ENCODE results near the gene RAD51B.

Gene RAD51B

GRCh38 chr14:68756734-68757133 lies 937.2 kb downstream of the RAD51B start:
- no peak overlapping the region for H2AFZ ChIP-seq (ENCODE audit: low read length)
- no peak overlapping the region for H3K4me2 ChIP-seq (ENCODE audit: low read depth, low read length)
- TF ChIP-seq EZH2 (optimal IDR thresholded peaks at IDR 0.05; ENCODE audit: low read depth, low read length) = no peak
- no peak for TF ChIP-seq EZH2phosphoT487 (IDR thresholded peaks at IDR 0.05; ENCODE audit: low read length)
- no peak for TF ChIP-seq CTCF (IDR thresholded peaks at IDR 0.05; ENCODE audit: low read length)
- no peaks in the 10 kb centered on the region for H3K9me3 ChIP-seq (replicated peaks; ENCODE audit: insufficient read depth, low read length)
- no peak overlapping the region for H3K4me3 ChIP-seq (ENCODE audit: low read length)
- H3K9me2 ChIP-seq (replicated peaks; ENCODE audit: insufficient read depth, low read length) = no peaks in the 10 kb centered on the region
- no peaks in the 10 kb centered on the region for H3K4me1 ChIP-seq (ENCODE audit: low read length)
- no peak for DNase-seq
- no peaks in the 10 kb centered on the region for H3K36me3 ChIP-seq (replicated peaks; ENCODE audit: insufficient read depth, low read length)
- H3K27me3 ChIP-seq (replicated peaks; ENCODE audit: insufficient read depth, low read length) = no peaks in the 10 kb centered on the region
- no peak overlapping the region for H3K27ac ChIP-seq (ENCODE audit: low read length)
- H4K20me1 ChIP-seq (ENCODE audit: insufficient read depth, low read length) = no peaks in the 10 kb centered on the region
- no peak overlapping the region for H3K9ac ChIP-seq (ENCODE audit: low read length)
- H3F3A ChIP-seq (ENCODE audit: insufficient read depth, low read length) = no peaks in the 10 kb centered on the region
- H3K79me2 ChIP-seq (ENCODE audit: low read length) = no peaks in the 10 kb centered on the region

DNA sequence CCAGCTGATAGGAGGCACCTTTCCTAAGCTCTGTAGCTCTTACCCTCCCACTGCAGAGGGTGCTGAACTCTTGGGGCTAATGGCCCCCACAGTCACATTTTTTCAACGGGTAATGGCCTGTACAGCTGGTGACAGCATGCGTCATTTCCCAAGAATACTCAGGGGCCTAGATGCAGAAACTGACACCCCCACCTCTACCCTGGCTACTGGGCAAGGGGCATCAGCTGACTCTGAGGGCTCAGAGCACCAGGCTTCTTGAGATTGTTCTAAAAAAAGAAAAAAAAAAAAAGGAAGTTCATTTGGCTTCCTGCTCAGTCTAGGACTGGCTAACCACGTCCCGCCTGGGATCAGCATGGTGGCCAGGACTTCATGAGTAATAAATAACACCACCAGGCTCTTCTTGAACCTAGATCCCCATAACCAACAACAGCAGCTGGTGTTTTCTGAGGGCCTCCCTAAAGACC lies 938.1 kb downstream of the RAD51B start:
- Histone ChIP-seq H3K79me2 (ENCODE audit: low read length) (no peaks in the 10 kb centered on the region), H3K9ac (ENCODE audit: low read length) (no peak overlapping the region), H3K27ac (ENCODE audit: low read length) (no peak overlapping the region), H3K9me2 (replicated peaks; ENCODE audit: insufficient read depth, low read length) (no peaks in the 10 kb centered on the region), H2AFZ (ENCODE audit: low read length) (no peak overlapping the region), H4K20me1 (ENCODE audit: insufficient read depth, low read length) (no peaks in the 10 kb centered on the region), H3K27me3 (replicated peaks; ENCODE audit: insufficient read depth, low read length) (no peaks in the 10 kb centered on the region), H3K4me2 (ENCODE audit: low read depth, low read length) (no peak overlapping the region), H3K4me1 (ENCODE audit: low read length) (no peaks in the 10 kb centered on the region), H3K4me3 (ENCODE audit: low read length) (no peak overlapping the region), H3K9me3 (replicated peaks; ENCODE audit: insufficient read depth, low read length) (no peaks in the 10 kb centered on the region), H3K36me3 (replicated peaks; ENCODE audit: insufficient read depth, low read length) (no peaks in the 10 kb centered on the region), H3F3A (ENCODE audit: insufficient read depth, low read length) (no peaks in the 10 kb centered on the region)
- TF ChIP-seq CTCF (IDR thresholded peaks at IDR 0.05; ENCODE audit: low read length) (no peak), EZH2phosphoT487 (IDR thresholded peaks at IDR 0.05; ENCODE audit: low read length) (no peak), EZH2 (optimal IDR thresholded peaks at IDR 0.05; ENCODE audit: low read depth, low read length) (no peak)
- no peak for DNase-seq

GRCh38 chr14:68758301-68758700 lies 938.7 kb downstream of the RAD51B start:
- Histone ChIP-seq H2AFZ (ENCODE audit: low read length) (no peak overlapping the region), H3K27me3 (replicated peaks; ENCODE audit: insufficient read depth, low read length) (no peaks in the 10 kb centered on the region), H3F3A (ENCODE audit: insufficient read depth, low read length) (no peaks in the 10 kb centered on the region), H3K4me3 (ENCODE audit: low read length) (no peak overlapping the region), H3K27ac (ENCODE audit: low read length) (no peak overlapping the region), H3K79me2 (ENCODE audit: low read length) (no peaks in the 10 kb centered on the region), H3K4me2 (ENCODE audit: low read depth, low read length) (no peak overlapping the region), H3K9me2 (replicated peaks; ENCODE audit: insufficient read depth, low read length) (no peaks in the 10 kb centered on the region), H3K9me3 (replicated peaks; ENCODE audit: insufficient read depth, low read length) (no peaks in the 10 kb centered on the region), H3K4me1 (ENCODE audit: low read length) (no peaks in the 10 kb centered on the region), H3K36me3 (replicated peaks; ENCODE audit: insufficient read depth, low read length) (no peaks in the 10 kb centered on the region), H4K20me1 (ENCODE audit: insufficient read depth, low read length) (no peaks in the 10 kb centered on the region), H3K9ac (ENCODE audit: low read length) (no peak overlapping the region)
- TF ChIP-seq CTCF (IDR thresholded peaks at IDR 0.05; ENCODE audit: low read length) (no peak), EZH2 (optimal IDR thresholded peaks at IDR 0.05; ENCODE audit: low read depth, low read length) (no peak), EZH2phosphoT487 (IDR thresholded peaks at IDR 0.05; ENCODE audit: low read length) (no peak)
- no peak for DNase-seq
